Esophagus mucosa (tissue), 1 donor: ENCODE data around the gene RABGAP1L. TPM values are rescaled to one million over a fixed set of nuclear protein-coding genes. Genes with fewer than 3 reads are reported as not detected.

Experiments
- ATAC-seq: fragments of 200-7000 bp; cut with Tn5 transposase; one replicate; pipeline ENCODE4 v1.9.1; 2020
- total RNA-seq: library from RNA; stranded (reverse); gene quantifications from one replicate; pipeline ENCODE4 v1.2.4, GENCODE V29; 2023
- donor health status: DM: yes; HTN: yes; CAD: no.

The RABGAP1L gene
- total RNA-seq, 1 donor from 2014 or later: 25.3 TPM

DNA sequence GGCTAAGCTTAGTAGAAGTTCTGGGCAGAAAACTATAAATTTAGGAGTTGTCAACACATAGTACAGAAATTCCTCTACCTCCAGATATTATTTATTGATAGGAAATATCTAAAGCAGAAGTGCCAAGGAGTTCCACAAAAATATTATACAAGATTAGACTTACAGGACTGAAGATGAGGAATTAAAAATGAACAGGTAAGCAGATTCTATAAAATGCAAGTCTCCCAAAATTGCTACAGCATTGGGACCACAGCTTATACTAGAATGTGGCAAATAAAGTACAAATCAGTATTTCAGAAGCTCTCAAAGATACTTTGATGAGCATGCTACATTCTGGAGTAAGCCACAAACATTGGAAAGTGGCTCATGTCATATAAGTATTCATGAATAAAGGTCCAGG is 790.3 kb downstream of the RABGAP1L start:
- ATAC-seq: no peak

DNA sequence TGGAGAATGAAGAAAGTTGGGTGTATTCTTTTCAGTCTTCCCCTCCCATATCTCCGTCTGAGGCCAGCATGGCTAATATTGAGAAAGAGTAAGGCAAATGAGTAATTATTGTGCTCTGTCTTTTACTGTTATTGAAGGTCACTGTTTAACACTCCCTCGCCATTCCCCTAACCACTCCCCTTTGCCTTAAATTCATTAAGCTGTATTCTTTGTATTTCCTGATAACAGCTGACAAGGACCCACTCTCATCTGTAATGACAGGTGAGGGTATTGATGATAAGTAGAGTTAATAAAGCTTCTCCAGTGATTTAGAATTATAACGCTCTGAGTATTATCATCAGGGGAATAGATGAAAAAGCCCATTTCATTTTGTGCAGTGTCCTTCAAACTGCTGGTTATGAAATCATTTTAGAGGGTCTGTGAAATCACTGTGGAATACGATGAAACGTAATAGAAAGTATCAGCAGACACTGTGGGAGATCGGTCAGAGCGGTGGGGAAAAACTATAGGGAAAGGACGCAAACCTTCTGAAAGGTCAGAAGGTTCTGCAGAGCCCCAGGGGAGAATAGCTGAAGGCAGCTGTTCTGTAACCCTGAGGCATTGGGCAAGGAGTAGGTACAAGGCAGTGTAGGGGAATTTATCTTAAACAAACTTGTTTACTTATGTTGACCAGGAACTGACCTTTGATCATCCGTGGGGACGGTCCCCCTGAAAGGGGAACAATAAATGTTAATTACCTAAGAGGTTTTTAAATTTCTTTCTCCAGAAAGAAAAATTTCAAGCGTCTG is 794.2 kb downstream of the RABGAP1L start:
- ATAC-seq: no peak

DNA sequence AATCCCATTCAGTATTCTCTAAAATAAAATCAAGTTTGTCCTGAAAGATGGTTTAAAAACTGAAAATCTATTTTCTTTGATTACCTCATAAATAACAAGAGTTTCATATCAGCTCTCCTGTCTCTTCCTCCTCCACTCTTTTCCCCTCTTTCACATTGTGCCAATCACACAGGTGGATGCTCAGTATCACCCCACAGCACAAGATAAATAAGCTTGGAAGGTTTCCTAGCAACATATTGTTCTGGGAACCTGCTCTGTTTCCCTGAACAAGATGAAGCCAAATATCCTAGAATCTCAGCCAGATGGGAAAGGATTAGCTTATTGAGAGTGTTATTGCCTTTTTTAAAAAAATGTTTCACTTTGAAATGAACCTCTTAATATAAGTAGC is 794.7 kb downstream of the RABGAP1L start:
- no peak for ATAC-seq

DNA sequence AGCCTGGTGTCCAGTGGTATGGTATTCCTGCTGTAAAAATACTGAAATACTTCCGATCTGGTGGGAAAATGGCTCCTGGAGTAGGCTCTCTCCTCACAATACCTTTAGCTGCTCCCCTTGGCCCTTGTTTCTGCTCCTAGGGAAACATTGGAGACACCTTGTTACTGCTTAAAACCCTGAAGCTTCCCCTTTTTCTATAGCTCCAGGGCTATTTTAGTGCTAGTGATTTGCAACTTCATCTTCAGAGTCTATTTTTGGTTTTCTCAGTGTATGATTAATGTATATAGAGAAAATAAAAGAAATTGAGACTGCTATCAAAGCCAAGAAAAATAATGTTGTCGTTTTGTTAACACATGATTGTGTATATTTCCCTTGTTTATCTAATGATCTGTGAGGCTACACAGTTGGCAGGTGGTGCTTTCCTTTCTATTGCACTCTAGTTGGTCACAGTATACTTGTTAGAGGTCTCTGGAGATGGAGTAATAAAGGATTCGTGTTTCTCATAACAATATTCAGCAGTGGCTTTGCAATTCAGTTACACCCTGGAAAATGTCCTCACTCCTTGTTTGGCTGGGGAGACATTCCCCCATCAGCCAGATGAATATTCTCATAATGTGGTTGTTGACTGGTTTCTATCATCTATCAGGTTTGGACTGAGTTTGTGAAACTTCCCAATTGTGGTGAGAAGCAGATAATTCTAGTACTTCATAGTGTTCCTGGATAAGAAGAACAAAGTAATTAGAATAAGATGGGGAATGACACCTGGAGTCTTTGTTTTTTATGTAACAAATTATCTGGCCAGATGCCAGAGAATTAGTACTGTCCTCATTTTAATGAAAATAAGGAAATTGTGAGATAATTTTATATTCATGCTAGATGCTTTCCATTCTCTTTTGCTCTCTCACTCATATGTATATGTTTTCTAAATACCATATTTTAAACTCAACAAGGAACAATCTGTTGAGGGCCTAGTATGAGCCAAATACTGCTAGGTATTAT is 795.6 kb downstream of the RABGAP1L start:
- ATAC-seq: no peak

- no peak for ATAC-seq
Observed at GRCh38 chr1:174956086-174956485, 796.8 kb downstream of the RABGAP1L start.

DNA sequence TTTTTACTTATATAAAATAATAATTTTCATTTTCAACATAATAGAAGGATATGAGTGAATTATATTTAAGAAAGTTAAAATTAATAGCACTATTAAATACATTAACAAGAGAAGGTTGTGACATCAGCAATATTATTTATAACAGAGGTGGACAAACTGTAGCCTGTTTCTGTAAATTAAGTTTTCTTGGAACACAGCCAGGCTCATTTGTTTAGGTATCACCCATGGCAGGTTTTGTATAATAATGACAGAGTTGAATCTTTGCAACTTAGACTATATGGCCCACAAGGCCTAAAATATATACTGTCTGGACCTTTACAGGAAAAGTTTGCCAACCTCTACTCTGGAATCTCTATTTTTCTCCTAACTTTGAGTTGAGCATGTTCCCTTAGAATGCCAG is 797.7 kb downstream of the RABGAP1L start:
- no peak for ATAC-seq

DNA sequence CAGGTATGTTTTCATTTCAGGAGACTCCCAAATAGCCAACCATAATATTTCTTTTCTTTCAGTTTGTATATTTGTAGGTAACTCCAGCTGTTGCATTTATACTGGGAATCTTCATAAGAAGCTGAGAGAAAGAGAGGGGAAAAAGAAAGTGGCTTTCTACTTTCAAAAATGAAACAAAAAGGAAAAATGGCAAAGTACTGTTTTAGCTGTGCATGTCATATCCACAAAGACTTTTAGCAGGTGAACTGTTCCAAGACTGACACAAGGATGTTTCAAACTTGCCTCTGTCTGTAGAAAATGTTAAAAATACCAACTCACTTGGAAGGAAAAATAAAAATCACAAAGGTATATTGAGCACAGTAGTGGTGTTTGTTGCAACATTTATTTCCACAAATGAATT is 798.5 kb downstream of the RABGAP1L start:
- ATAC-seq: no peak

DNA sequence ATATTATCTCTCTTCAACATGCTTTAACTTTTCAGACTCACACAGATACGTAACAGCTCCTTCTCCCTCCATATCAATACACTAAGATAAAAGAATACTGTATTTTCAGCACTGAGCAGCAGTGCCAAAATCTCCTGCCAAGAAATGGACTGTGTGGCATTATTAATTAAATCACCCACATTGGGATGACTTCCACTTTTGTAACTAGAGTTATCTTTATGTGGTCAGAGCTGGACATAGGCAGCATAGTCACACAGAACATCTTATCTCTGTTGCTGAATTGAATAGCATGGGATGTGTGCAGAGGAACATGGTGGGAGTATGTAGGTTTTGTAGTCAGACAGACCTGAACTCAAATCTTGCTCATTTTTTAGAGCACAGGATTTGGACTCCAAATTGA is 799.1 kb downstream of the RABGAP1L start:
- ATAC-seq: no peak

- ATAC-seq: no peak
Observed at GRCh38 chr1:174960362-174960761, 801.0 kb downstream of the RABGAP1L start.

DNA sequence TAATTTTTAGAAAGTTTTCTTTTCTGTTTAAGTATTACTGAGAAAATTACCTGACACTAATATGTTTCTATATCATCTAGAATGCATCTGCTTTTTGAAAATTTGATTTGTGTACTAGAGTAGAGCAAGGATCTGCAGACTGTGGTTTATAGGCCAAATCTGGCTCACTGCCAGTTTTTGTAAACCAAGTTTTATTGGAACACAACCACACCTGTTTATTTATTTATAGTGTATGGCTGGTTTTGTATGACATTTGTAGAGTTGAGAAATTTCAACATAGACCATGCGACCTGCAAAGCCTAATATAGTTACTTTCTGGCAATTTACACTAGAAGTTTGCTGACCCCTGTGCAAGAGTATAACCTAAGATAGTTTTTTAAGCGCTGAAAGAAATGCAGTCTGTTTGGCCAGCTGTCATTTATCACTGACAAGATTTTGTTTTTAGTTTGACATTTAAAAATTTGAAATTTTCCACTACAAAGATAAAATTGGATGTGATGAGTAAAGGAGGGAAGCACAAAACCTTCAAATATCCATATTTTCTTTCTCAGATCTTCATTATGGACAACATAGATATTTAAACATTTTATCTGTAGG is 804.3 kb downstream of the RABGAP1L start:
- no peak for ATAC-seq

DNA sequence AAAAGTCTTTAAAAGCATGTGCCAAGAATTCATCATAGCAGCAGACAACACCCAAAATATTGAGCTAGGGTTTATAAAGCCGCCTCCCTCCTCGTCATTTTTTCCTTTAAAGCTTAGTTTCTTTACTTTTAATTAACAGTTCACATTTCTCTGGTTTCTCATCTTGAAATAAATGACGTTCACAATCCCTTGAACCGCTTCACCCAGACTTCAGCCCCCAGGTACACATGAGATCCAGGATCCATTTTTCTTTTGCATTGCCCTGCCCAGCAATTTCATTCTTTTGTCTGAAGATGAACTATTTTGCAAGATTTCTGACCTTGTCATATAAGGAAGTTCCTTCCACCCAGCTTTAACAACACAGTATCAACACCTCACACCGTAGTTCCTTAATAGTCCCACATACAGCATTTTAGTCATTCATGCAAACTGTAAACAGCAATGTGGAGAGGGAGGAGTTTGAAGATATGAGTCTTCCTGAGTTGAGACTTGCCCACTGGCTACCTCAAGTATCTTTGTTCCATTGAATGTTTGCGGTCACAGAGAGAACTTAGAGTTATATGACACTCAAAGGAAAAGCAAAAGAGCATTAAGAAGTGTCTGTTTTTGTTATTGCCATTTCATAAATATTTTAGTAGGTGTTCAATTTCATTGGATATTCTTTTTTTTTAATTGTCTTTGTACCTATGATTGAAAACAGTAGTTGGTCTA is 805.1 kb downstream of the RABGAP1L start:
- peak; percentile 98 for ATAC-seq

DNA sequence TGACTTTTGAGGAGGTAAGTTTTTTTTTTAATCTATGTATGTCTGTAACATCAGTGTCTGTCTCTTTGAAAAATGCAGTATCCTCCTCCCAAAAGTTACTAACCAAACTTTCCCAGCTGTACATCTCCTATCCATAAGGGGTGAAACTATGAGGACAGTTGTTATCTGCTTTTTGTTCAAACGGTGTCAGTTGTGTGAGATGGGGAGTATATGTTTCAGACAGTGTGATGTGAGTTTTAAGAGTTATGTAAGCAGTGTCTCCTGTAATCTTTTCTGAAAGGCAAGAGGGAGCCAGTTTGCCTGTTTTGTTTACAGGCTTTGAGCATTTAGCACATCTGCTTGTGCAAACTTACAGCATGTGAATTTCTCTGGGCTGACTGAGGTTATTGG is 805.6 kb downstream of the RABGAP1L start:
- peak; percentile 4 for ATAC-seq

GRCh38 chr1:174965362-174966007 is 806.2 kb downstream of the RABGAP1L start:
- peak; percentile 15 for ATAC-seq

DNA sequence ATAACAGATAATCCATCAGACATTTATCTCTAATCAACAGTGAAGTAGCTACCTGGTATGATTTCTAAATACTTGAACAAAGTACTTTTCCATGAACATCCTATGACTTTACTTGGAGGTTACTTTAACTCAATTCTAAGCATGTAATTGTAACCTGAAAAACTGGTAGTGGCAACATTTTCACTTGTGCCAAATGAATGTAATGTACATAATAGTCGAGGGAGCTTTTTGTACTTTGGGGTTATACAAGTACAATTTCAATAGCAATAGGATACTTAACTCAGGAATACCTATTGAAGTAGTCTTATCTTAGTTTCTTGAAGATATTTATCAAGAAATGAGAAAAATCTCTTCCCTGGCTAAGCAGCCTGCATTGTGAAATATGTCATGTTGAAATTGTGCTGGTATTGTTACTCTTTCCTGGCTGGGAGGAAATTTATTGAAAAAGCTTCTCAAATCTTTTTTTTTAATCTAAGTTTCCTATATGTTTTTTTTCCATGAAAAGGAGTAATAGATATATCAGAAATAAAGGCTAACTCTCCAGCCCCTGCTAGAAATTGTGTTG is 806.8 kb downstream of the RABGAP1L start:
- peak; percentile 64 for ATAC-seq

DNA sequence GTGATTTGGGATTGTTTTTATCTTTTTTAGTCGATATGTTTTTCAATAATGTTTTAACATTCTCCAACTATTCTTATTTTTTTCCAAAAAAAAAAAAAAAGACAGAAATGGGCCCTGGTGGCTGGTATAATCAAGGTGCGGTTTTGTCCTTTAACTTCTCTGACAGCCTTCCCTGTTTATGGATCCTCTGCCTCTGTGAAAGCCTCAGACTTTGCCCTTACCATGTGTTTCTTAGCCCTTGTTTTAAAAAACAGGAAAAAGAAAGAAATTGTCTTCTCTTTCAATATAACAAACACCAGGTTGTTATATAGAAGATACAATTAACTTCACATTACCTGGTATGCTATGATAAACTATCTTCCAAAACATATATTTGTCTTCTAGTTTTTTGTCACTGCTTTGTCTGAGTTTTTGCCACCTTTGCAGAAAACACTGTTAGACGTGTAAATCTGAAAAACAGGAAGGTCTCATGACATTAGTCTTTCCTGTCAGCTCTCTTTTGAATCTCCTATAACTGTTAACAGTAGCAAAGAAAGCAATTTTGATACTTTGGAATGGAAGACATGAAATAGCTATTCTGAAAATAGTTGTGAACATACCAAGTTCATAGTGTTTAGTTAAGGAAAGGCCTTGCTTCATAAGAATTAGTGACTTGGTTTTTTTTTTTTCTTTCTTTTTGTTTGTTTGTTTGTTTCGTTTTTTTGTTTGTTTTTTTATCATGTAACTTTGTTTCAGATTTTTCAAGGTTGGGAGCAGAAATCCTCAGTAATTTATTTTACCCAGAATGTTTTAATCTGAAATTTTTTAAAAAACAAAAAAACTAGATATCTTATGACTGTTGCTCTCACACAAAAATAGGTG is 808.8 kb downstream of the RABGAP1L start:
- no peak for ATAC-seq

DNA sequence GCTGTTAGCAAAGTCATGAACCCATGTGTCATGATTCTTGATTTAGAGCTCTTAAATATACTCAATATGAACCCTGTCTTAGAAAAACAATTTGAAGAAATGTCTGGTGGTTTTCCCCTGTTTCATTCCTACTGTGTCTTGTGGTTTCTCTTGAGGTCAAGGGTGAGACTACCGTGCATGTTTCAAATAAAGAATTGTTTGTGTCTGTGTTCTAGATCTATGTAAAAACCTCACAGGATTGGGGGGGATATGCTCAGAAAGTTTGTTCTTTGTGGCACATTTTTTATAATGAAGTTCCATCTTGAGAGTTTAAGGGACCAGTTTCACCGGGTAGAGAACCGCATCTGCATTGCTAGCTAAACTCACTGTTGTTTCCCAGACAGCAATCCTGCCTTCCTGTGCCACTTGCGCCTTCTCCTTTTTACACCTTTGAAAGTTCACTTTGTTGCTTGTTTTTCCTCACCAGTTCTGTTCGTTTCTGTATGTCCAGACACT is 809.5 kb downstream of the RABGAP1L start:
- ATAC-seq: no peak

DNA sequence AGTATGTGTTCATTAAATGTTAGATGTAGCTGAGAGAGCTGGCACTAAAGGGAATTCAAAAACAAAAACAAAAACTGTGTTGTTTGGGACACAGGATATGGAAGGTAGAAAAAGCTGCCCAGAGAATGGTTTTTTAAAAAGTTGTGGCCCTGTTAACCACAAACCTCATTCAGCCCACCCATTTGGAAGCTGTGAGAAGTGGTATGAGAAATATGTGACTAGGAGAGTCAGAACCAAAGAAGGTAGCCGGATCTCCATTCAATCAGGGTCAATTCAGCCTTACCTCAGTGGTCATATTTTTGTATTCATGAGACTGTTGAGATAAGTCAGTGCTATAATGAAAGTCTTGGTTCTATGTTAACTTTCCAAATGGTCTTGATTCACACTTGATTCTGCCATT is 810.7 kb downstream of the RABGAP1L start:
- no peak for ATAC-seq

- ATAC-seq: no peak
Observed at GRCh38 chr1:174971466-174971865, 812.1 kb downstream of the RABGAP1L start.

GRCh38 chr1:174971902-174972301 is 812.6 kb downstream of the RABGAP1L start:
- no peak for ATAC-seq

DNA sequence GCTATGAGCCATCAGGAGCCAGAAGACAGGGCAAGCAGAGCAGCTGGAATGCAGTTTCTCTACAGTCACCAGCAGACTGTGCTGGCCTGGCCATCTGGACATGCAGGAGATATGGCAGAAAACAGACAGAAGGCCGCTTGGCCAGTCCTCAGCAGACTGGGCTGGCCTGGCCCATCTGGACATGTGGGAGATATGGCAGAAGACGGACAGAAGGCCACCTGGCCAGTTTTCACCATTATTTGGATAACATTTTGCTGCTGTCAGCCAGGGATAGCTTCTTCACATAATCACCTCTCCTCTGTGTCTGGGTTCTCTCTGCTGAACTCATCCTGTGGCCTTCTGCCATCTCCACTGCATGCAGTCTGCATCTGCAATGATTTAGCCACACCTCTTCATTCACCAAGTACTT is 815.4 kb downstream of the RABGAP1L start:
- ATAC-seq: no peak
